ENCODE results near the gene CP. TPM values are rescaled to one million over a fixed set of nuclear protein-coding genes. Genes with fewer than 3 reads are reported as not detected.
"Not testable (repeated sequence)": the region's sequence is repeated elsewhere in the genome, so short reads cannot be mapped to it uniquely, and the experiment has no call there.

Gene CP
- total RNA-seq, 1 donor from 2014 or later, result 0.32 TPM

DNA sequence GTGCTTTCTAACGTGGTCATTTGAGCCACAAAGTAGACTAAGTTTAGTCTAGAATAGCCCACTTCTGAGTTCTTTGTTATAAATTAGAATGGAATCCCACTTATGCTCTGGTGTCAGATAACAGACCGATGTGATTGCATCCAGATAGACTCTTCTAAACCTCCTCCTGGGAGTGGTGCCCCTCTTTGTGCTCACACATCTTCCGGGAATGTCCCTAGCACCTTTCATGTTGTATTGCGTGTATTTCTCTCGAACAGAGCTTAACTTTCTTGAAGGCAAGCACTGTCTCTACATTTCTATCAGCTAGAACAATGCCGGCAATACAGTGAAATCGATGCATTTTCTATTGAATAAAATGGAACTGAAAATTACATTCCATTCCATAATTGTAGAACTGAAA lies 23.0 kb downstream of the CP start:
- DNase-seq (ENCODE audit: extremely low spot score, unreplicated experiment), result no peak
- TF ChIP-seq, protein P1, sequence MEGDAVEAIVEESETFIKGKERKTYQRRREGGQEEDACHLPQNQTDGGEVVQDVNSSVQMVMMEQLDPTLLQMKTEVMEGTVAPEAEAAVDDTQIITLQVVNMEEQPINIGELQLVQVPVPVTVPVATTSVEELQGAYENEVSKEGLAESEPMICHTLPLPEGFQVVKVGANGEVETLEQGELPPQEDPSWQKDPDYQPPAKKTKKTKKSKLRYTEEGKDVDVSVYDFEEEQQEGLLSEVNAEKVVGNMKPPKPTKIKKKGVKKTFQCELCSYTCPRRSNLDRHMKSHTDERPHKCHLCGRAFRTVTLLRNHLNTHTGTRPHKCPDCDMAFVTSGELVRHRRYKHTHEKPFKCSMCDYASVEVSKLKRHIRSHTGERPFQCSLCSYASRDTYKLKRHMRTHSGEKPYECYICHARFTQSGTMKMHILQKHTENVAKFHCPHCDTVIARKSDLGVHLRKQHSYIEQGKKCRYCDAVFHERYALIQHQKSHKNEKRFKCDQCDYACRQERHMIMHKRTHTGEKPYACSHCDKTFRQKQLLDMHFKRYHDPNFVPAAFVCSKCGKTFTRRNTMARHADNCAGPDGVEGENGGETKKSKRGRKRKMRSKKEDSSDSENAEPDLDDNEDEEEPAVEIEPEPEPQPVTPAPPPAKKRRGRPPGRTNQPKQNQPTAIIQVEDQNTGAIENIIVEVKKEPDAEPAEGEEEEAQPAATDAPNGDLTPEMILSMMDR (IDR thresholded peaks at IDR 0.05), result no peak
- no peaks in the 10 kb centered on the region for H3K9me3 Mint-ChIP-seq (ENCODE audit: unreplicated experiment)
- H3K27ac Mint-ChIP-seq (ENCODE audit: unreplicated experiment), result no peak overlapping the region
- no peaks in the 10 kb centered on the region for H3K36me3 Mint-ChIP-seq (ENCODE audit: unreplicated experiment)
- peaks cover 10% of the 10 kb centered on the region for H3K4me1 Mint-ChIP-seq (ENCODE audit: unreplicated experiment)
- H3K27me3 Mint-ChIP-seq (ENCODE audit: unreplicated experiment), result peaks cover 3% of the 10 kb centered on the region
- no peak overlapping the region for H3K4me3 Mint-ChIP-seq (ENCODE audit: unreplicated experiment)

DNA sequence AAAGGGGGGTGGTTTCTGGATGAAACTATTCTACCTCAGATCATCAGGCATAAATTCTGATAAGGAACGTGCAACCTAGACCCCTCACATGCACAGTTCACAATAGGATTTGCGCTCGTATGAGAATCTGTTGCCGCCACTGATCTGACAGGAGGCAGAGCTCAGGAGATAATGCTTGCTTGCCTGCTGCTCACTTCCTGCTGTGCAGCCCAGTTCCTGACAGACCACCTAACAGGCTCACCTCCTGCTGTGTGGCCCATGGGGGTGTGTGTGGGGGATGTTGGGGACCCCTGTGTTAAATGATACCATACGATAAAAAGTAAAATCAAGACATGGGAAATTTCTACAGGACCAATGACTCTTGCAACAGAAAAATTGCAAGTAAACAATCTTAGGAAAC lies 24.0 kb downstream of the CP start:
- no peaks in the 10 kb centered on the region for H3K36me3 Mint-ChIP-seq (ENCODE audit: unreplicated experiment)
- H3K4me3 Mint-ChIP-seq (ENCODE audit: unreplicated experiment), result no peak overlapping the region
- peaks cover 3% of the 10 kb centered on the region for H3K27me3 Mint-ChIP-seq (ENCODE audit: unreplicated experiment)
- no peaks in the 10 kb centered on the region for H3K9me3 Mint-ChIP-seq (ENCODE audit: unreplicated experiment)
- TF ChIP-seq, protein P1 (IDR thresholded peaks at IDR 0.05), result no peak
- H3K27ac Mint-ChIP-seq (ENCODE audit: unreplicated experiment), result no peak overlapping the region
- H3K4me1 Mint-ChIP-seq (ENCODE audit: unreplicated experiment), result peaks cover 10% of the 10 kb centered on the region
- DNase-seq (ENCODE audit: extremely low spot score, unreplicated experiment), result no peak

- H3K27ac Mint-ChIP-seq (ENCODE audit: unreplicated experiment); H3K27me3 Mint-ChIP-seq (ENCODE audit: unreplicated experiment); H3K4me3 Mint-ChIP-seq (ENCODE audit: unreplicated experiment): not testable (repeated sequence)
Measured at GRCh38 chr3:149196805-149197592, 24.6 kb downstream of the CP start.

DNA sequence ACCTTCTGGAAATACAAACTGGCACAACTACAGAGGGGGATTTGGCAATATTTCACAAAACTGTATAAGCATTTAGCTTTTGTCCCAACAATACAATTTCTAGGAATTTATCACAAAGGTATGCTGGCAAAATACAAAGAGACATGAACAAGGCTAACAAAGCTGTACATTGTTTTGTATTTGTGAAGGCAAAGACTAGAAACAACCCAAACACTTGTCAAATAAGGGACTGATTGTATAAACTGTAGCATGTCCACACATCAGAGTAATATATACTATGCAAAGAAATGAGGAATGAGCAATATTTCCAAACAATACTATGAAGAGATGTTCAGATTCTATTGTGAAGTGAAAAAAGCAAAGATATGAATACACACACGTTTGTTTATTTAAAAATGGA lies 26.4 kb downstream of the CP start:
- Mint-ChIP-seq H3K27ac (ENCODE audit: unreplicated experiment) (no peak overlapping the region), H3K27me3 (ENCODE audit: unreplicated experiment) (peaks cover 3% of the 10 kb centered on the region), H3K9me3 (ENCODE audit: unreplicated experiment) (no peaks in the 10 kb centered on the region), H3K36me3 (ENCODE audit: unreplicated experiment) (no peaks in the 10 kb centered on the region), H3K4me3 (ENCODE audit: unreplicated experiment) (no peak overlapping the region), H3K4me1 (ENCODE audit: unreplicated experiment) (peaks cover 12% of the 10 kb centered on the region)
- TF ChIP-seq, protein P1 (IDR thresholded peaks at IDR 0.05), result no peak
- no peak for DNase-seq (ENCODE audit: extremely low spot score, unreplicated experiment)

More at GRCh38 chr3:149196805-149197592, 24.6 kb downstream of the CP start:
- not testable (repeated sequence) for H3K4me1 Mint-ChIP-seq (ENCODE audit: unreplicated experiment); DNase-seq (ENCODE audit: extremely low spot score, unreplicated experiment); H3K9me3 Mint-ChIP-seq (ENCODE audit: unreplicated experiment); H3K36me3 Mint-ChIP-seq (ENCODE audit: unreplicated experiment)

- no peaks in the 10 kb centered on the region for H3K27me3 Mint-ChIP-seq (ENCODE audit: unreplicated experiment)
- TF ChIP-seq, protein P1 (IDR thresholded peaks at IDR 0.05), result no peak
- H3K4me3 Mint-ChIP-seq (ENCODE audit: unreplicated experiment), result no peak overlapping the region
- H3K36me3 Mint-ChIP-seq (ENCODE audit: unreplicated experiment), result no peaks in the 10 kb centered on the region
- peaks cover 9% of the 10 kb centered on the region for H3K4me1 Mint-ChIP-seq (ENCODE audit: unreplicated experiment)
- no peaks in the 10 kb centered on the region for H3K9me3 Mint-ChIP-seq (ENCODE audit: unreplicated experiment)
- H3K27ac Mint-ChIP-seq (ENCODE audit: unreplicated experiment), result no peak overlapping the region
- no peak for DNase-seq (ENCODE audit: extremely low spot score, unreplicated experiment)
Measured at GRCh38 chr3:149188494-149188893, 33.1 kb downstream of the CP start.

Data from osteocyte (in vitro differentiated cells).